Astrocyte (in vitro differentiated cells and primary cell): Measurements from ENCODE around the gene C1QTNF5.

ENCODE experiments used
- EZH2 ChIP-seq: IDR thresholded peaks from 2 replicates; pipeline ENCODE4 v1.6.1; 2012; ENCODE audit warnings: mild to moderate bottlenecking, low read length, inconsistent platforms; ENCODE audit not compliant: insufficient read depth
- TF ChIP-seq, protein P1 (sequence below): IDR thresholded peaks from 2 replicates; pipeline ENCODE4 v1.5.1; 2011; ENCODE audit warnings: low read depth, mild to moderate bottlenecking, inconsistent platforms, low read length, moderate library complexity; ENCODE audit not compliant: insufficient read depth

DNA sequence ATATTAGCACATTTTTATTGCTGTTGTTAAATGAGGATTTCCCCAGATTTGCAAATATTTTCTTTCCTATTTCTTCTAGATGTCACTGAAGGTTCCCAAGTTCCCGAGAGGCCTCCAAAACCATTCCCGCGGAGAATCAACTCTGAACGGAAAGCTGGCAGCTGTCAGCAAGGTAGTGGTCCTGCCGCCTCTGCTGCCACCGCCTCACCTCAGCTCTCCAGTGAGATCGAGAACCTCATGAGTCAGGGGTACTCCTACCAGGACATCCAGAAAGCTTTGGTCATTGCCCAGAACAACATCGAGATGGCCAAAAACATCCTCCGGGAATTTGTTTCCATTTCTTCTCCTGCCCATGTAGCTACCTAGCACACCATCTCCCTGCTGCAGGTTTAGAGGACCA is 41.3 kb downstream of the C1QTNF5 start:
- TF ChIP-seq, protein P1, sequence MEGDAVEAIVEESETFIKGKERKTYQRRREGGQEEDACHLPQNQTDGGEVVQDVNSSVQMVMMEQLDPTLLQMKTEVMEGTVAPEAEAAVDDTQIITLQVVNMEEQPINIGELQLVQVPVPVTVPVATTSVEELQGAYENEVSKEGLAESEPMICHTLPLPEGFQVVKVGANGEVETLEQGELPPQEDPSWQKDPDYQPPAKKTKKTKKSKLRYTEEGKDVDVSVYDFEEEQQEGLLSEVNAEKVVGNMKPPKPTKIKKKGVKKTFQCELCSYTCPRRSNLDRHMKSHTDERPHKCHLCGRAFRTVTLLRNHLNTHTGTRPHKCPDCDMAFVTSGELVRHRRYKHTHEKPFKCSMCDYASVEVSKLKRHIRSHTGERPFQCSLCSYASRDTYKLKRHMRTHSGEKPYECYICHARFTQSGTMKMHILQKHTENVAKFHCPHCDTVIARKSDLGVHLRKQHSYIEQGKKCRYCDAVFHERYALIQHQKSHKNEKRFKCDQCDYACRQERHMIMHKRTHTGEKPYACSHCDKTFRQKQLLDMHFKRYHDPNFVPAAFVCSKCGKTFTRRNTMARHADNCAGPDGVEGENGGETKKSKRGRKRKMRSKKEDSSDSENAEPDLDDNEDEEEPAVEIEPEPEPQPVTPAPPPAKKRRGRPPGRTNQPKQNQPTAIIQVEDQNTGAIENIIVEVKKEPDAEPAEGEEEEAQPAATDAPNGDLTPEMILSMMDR: no peak
- TF ChIP-seq EZH2: no peak
